Activated T-helper 1 cell treated with anti-CD3 and anti-CD28 coated beads, Interleukin-2, amount 50 U/mL, for 16 hours (primary cell): ENCODE measurements around the gene EPS8L2.

Experiments used
- DNase-seq, 2 donors: peaks; one replicate each; pipeline ENCODE4 v3.0.0-alpha.2; 2020; ENCODE audit warnings: low read depth in 1 of 2, low spot score in 1 of 2

Gene EPS8L2

GRCh38 chr11:705646-706438 lies at the start of gene EPS8L2:
EPS8L2 (plus strand) TSS chr11:706231; CDS start chr11:709408, 3,177 bp downstream.
- DNase-seq: no peak

- no peak for DNase-seq
These were observed 49.6 kb upstream of the EPS8L2 start for GRCh38 chr11:656426-656825.

GRCh38 chr11:656866-657265 lies 49.2 kb upstream of the EPS8L2 start:
- DNase-seq: no peak

- no peak for DNase-seq
These were observed 48.3 kb upstream of the EPS8L2 start for GRCh38 chr11:657691-658126.

- no peak for DNase-seq
These were observed 46.4 kb upstream of the EPS8L2 start for GRCh38 chr11:659532-660085.

GRCh38 chr11:660281-660680 lies 45.8 kb upstream of the EPS8L2 start:
- no peak for DNase-seq

GRCh38 chr11:660681-661444 lies 45.2 kb upstream of the EPS8L2 start:
- DNase-seq: no peak

GRCh38 chr11:662689-663274 lies 43.2 kb upstream of the EPS8L2 start:
- DNase-seq: no peak

GRCh38 chr11:665062-665703 lies 40.8 kb upstream of the EPS8L2 start:
- DNase-seq: no peak

GRCh38 chr11:665704-666281 lies 40.2 kb upstream of the EPS8L2 start:
- no peak for DNase-seq

- no peak for DNase-seq
These were observed 32.2 kb upstream of the EPS8L2 start for GRCh38 chr11:673866-674265.

GRCh38 chr11:674406-674805 lies 31.6 kb upstream of the EPS8L2 start:
- no peak for DNase-seq

- DNase-seq: no peak
These were observed 27.7 kb upstream of the EPS8L2 start for GRCh38 chr11:678297-678696.

- DNase-seq: no peak
These were observed 26.5 kb upstream of the EPS8L2 start for GRCh38 chr11:679271-680207.

- no peak for DNase-seq
These were observed 25.6 kb upstream of the EPS8L2 start for GRCh38 chr11:680476-680875.

GRCh38 chr11:680970-681369 lies 25.1 kb upstream of the EPS8L2 start:
- DNase-seq: no peak

- no peak for DNase-seq
These were observed 19.4 kb upstream of the EPS8L2 start for GRCh38 chr11:686451-687243.

GRCh38 chr11:687751-688150 lies 18.3 kb upstream of the EPS8L2 start:
- DNase-seq: no peak

- no peak for DNase-seq
These were observed 17.4 kb upstream of the EPS8L2 start for GRCh38 chr11:688681-689080.
